A673 (cell line): Measurements from ENCODE around the gene PLOD2.

Experiments
- EZH2 ChIP-seq: fragments of 200-600 bp; sonication (generic); IDR thresholded peaks from 2 replicates; pipeline ENCODE4 v1.6.1; 2017; ENCODE audit warnings: borderline replicate concordance, low read depth, mild to moderate bottlenecking, mixed read lengths, antibody characterized with exemption, low read length; ENCODE audit not compliant: poor library complexity, severe bottlenecking
- TF ChIP-seq, protein P1 (sequence below): fragments of 300-800, 200-600 bp; sonication (generic); conservative IDR thresholded peaks from 2 replicates; pipeline ENCODE4 v1.5.1; 2017; ENCODE audit warnings: low read depth, mild to moderate bottlenecking, antibody characterized with exemption, low read length, moderate library complexity, mixed read lengths

DNA sequence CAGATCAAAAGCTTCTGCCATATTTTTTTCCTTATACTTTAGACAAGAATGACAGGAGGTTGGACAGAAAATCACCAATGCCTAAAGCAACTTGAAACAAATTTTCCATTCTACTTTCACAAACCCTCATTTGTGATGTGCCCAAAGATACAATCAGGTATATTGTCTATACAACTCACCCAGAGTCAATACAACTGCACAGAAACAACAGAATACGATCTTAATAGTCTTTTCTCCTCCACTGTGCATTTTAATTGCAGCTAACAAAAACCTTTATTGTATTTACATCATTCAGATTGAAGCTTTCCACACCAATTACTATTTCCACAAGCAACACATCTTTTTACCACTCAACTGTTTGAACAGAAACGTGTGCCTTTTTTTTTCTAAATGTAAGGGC is 80.4 kb downstream of the PLOD2 start:
- TF ChIP-seq, protein P1, sequence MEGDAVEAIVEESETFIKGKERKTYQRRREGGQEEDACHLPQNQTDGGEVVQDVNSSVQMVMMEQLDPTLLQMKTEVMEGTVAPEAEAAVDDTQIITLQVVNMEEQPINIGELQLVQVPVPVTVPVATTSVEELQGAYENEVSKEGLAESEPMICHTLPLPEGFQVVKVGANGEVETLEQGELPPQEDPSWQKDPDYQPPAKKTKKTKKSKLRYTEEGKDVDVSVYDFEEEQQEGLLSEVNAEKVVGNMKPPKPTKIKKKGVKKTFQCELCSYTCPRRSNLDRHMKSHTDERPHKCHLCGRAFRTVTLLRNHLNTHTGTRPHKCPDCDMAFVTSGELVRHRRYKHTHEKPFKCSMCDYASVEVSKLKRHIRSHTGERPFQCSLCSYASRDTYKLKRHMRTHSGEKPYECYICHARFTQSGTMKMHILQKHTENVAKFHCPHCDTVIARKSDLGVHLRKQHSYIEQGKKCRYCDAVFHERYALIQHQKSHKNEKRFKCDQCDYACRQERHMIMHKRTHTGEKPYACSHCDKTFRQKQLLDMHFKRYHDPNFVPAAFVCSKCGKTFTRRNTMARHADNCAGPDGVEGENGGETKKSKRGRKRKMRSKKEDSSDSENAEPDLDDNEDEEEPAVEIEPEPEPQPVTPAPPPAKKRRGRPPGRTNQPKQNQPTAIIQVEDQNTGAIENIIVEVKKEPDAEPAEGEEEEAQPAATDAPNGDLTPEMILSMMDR = no peak
- no peak for TF ChIP-seq EZH2
